ENCODE measurements around the gene SLC28A3.

The SLC28A3 gene

GRCh38 chr9:84271531-84271900, 69.0 kb downstream of the SLC28A3 start:
- no peak overlapping the region for H2AFZ ChIP-seq (ENCODE audit: low read length)
- no peaks in the 10 kb centered on the region for H3F3A ChIP-seq (ENCODE audit: low read depth)
- H3K27me3 ChIP-seq (ENCODE audit: insufficient read depth, low read length, poor library complexity, severe bottlenecking), result no peaks in the 10 kb centered on the region
- no peaks in the 10 kb centered on the region for H3K9me3 ChIP-seq (ENCODE audit: insufficient read depth, low read depth, low read length)
- no peaks in the 10 kb centered on the region for H4K20me1 ChIP-seq (ENCODE audit: insufficient read depth, low read length, poor library complexity, severe bottlenecking)
- H3K9me2 ChIP-seq (replicated peaks; ENCODE audit: low read depth, low read length), result no peaks in the 10 kb centered on the region
- H3K79me2 ChIP-seq (ENCODE audit: insufficient read depth, low read length), result no peaks in the 10 kb centered on the region
- no peak overlapping the region for H3K9ac ChIP-seq (ENCODE audit: low read depth, low read length, poor library complexity, severe bottlenecking)
- no peak overlapping the region for H3K4me3 ChIP-seq (ENCODE audit: low read length, poor library complexity, severe bottlenecking)
- H3K36me3 ChIP-seq (ENCODE audit: insufficient read depth, low read length), result no peaks in the 10 kb centered on the region
- no peak for TF ChIP-seq EZH2phosphoT487 (IDR thresholded peaks at IDR 0.05; ENCODE audit: borderline replicate concordance)
- TF ChIP-seq CTCF (conservative IDR thresholded peaks at IDR 0.05; ENCODE audit: low read length), result no peak
- no peak overlapping the region for H3K4me2 ChIP-seq (ENCODE audit: low read depth, low read length, poor library complexity, severe bottlenecking)
- H3K4me1 ChIP-seq (ENCODE audit: insufficient read depth, low read length, poor library complexity, severe bottlenecking), result no peaks in the 10 kb centered on the region

GRCh38 chr9:84270847-84271530, 69.6 kb downstream of the SLC28A3 start:
- Histone ChIP-seq H3K36me3 (ENCODE audit: insufficient read depth, low read length) (no peaks in the 10 kb centered on the region), H3F3A (ENCODE audit: low read depth) (no peaks in the 10 kb centered on the region), H3K9me3 (ENCODE audit: insufficient read depth, low read depth, low read length) (no peaks in the 10 kb centered on the region), H3K9ac (ENCODE audit: low read depth, low read length, poor library complexity, severe bottlenecking) (no peak overlapping the region), H2AFZ (ENCODE audit: low read length) (no peak overlapping the region), H3K79me2 (ENCODE audit: insufficient read depth, low read length) (no peaks in the 10 kb centered on the region), H4K20me1 (ENCODE audit: insufficient read depth, low read length, poor library complexity, severe bottlenecking) (no peaks in the 10 kb centered on the region), H3K27me3 (ENCODE audit: insufficient read depth, low read length, poor library complexity, severe bottlenecking) (no peaks in the 10 kb centered on the region), H3K4me2 (ENCODE audit: low read depth, low read length, poor library complexity, severe bottlenecking) (no peak overlapping the region), H3K4me3 (ENCODE audit: low read length, poor library complexity, severe bottlenecking) (no peak overlapping the region), H3K4me1 (ENCODE audit: insufficient read depth, low read length, poor library complexity, severe bottlenecking) (no peaks in the 10 kb centered on the region), H3K9me2 (replicated peaks; ENCODE audit: low read depth, low read length) (no peaks in the 10 kb centered on the region)
- TF ChIP-seq EZH2phosphoT487 (IDR thresholded peaks at IDR 0.05; ENCODE audit: borderline replicate concordance), result no peak

- H3K4me3 ChIP-seq (ENCODE audit: low read length, poor library complexity, severe bottlenecking), result no peak overlapping the region
- H4K20me1 ChIP-seq (ENCODE audit: insufficient read depth, low read length, poor library complexity, severe bottlenecking), result no peaks in the 10 kb centered on the region
- H3K27me3 ChIP-seq (ENCODE audit: insufficient read depth, low read length, poor library complexity, severe bottlenecking), result no peaks in the 10 kb centered on the region
- H3K79me2 ChIP-seq (ENCODE audit: insufficient read depth, low read length), result no peaks in the 10 kb centered on the region
- H3K4me1 ChIP-seq (ENCODE audit: insufficient read depth, low read length, poor library complexity, severe bottlenecking), result no peaks in the 10 kb centered on the region
- H3K36me3 ChIP-seq (ENCODE audit: insufficient read depth, low read length), result no peaks in the 10 kb centered on the region
- no peak overlapping the region for H3K4me2 ChIP-seq (ENCODE audit: low read depth, low read length, poor library complexity, severe bottlenecking)
- H3F3A ChIP-seq (ENCODE audit: low read depth), result no peaks in the 10 kb centered on the region
- H3K9ac ChIP-seq (ENCODE audit: low read depth, low read length, poor library complexity, severe bottlenecking), result no peak overlapping the region
- H2AFZ ChIP-seq (ENCODE audit: low read length), result no peak overlapping the region
- TF ChIP-seq CTCF (conservative IDR thresholded peaks at IDR 0.05; ENCODE audit: low read length) (no peak), EZH2phosphoT487 (IDR thresholded peaks at IDR 0.05; ENCODE audit: borderline replicate concordance) (no peak)
- H3K9me3 ChIP-seq (ENCODE audit: insufficient read depth, low read depth, low read length), result no peaks in the 10 kb centered on the region
- H3K9me2 ChIP-seq (replicated peaks; ENCODE audit: low read depth, low read length), result no peaks in the 10 kb centered on the region
These were observed 74.4 kb downstream of the SLC28A3 start for GRCh38 chr9:84266087-84266561.
